Measurements from ENCODE around the gene CPVL. TPM values are rescaled to one million over a fixed set of nuclear protein-coding genes. Genes with fewer than 3 reads are reported as not detected.

Gene CPVL
- total RNA-seq, 1 experiment from 2014 or later, result 72.3 TPM

DNA sequence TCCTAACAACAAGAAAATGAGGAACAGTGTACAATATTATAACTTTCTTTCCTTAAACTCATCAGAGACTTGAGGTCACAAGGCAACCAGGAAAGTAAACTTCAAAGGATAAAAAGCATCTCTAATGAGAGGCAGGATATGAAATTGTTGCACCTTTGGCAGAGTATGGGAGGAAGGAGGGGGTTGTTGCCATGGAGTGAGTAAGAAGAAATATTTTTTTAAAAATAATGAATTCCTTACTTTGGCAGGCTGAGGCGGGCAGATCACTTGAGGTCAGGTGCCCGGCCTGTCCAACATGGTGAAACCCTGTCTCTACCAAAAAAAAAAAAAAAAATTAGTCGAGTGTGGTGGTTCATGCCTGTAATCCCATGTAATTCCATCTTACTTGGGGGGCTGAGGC is 27.1 kb upstream of the CPVL start:
- TF ChIP-seq EZH2 (IDR thresholded peaks at IDR 0.05; ENCODE audit: borderline replicate concordance, low read depth, low read length, poor library complexity, severe bottlenecking), result no peak
- TF ChIP-seq, protein P1, sequence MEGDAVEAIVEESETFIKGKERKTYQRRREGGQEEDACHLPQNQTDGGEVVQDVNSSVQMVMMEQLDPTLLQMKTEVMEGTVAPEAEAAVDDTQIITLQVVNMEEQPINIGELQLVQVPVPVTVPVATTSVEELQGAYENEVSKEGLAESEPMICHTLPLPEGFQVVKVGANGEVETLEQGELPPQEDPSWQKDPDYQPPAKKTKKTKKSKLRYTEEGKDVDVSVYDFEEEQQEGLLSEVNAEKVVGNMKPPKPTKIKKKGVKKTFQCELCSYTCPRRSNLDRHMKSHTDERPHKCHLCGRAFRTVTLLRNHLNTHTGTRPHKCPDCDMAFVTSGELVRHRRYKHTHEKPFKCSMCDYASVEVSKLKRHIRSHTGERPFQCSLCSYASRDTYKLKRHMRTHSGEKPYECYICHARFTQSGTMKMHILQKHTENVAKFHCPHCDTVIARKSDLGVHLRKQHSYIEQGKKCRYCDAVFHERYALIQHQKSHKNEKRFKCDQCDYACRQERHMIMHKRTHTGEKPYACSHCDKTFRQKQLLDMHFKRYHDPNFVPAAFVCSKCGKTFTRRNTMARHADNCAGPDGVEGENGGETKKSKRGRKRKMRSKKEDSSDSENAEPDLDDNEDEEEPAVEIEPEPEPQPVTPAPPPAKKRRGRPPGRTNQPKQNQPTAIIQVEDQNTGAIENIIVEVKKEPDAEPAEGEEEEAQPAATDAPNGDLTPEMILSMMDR (conservative IDR thresholded peaks at IDR 0.05; ENCODE audit: low read depth, low read length), result no peak
- ChIA-PET CTCF (no interaction called here), POLR2A (ENCODE audit: low non-redundant PET) (interaction anchor here (0.8 kb wide), 1 partner anchor 24 kb away, joined by 14 read pairs; no protein-coding TSS in a partner anchor)
- no peaks in the 10 kb centered on the region for H3K36me3 ChIP-seq (ENCODE audit: insufficient read depth, low read length, poor library complexity, severe bottlenecking)
- H3K9me3 ChIP-seq (ENCODE audit: low read depth, low read length, poor library complexity, severe bottlenecking), result no peaks in the 10 kb centered on the region
- DNase-seq (ENCODE audit: low spot score), result no peak
- H3K27ac ChIP-seq (ENCODE audit: low read depth, low read length, poor library complexity, severe bottlenecking), result no peak overlapping the region
- H3K4me1 ChIP-seq (ENCODE audit: insufficient read depth, low read length, poor library complexity, severe bottlenecking), result peaks cover 9% of the 10 kb centered on the region
- intact Hi-C loops (cut with micrococcal nuclease; ENCODE audit: unreplicated experiment), result no loop called here
- no peaks in the 10 kb centered on the region for H3K27me3 ChIP-seq (replicated peaks; ENCODE audit: insufficient read depth, low read depth, low read length, poor library complexity)
- BruUV-seq (replicated peaks), result no TSS peak
- H3K4me3 ChIP-seq (ENCODE audit: low read depth, low read length, poor library complexity, severe bottlenecking), result no peak overlapping the region

GRCh38 chr7:29170781-29171180 is 24.4 kb upstream of the CPVL start:
- H3K27me3 ChIP-seq (replicated peaks; ENCODE audit: insufficient read depth, low read depth, low read length, poor library complexity), result no peaks in the 10 kb centered on the region
- no TSS peak for BruUV-seq (replicated peaks)
- H3K27ac ChIP-seq (ENCODE audit: low read depth, low read length, poor library complexity, severe bottlenecking), result no peak overlapping the region
- ChIA-PET POLR2A (ENCODE audit: low non-redundant PET) (no interaction called here), CTCF (no interaction called here)
- TF ChIP-seq, protein P1 (conservative IDR thresholded peaks at IDR 0.05; ENCODE audit: low read depth, low read length), result no peak
- TF ChIP-seq EZH2 (IDR thresholded peaks at IDR 0.05; ENCODE audit: borderline replicate concordance, low read depth, low read length, poor library complexity, severe bottlenecking), result no peak
- peaks cover 5% of the 10 kb centered on the region for H3K9me3 ChIP-seq (ENCODE audit: low read depth, low read length, poor library complexity, severe bottlenecking)
- peak; percentile 55 for DNase-seq (ENCODE audit: low spot score)
- no peaks in the 10 kb centered on the region for H3K36me3 ChIP-seq (ENCODE audit: insufficient read depth, low read length, poor library complexity, severe bottlenecking)
- no peak overlapping the region for H3K4me3 ChIP-seq (ENCODE audit: low read depth, low read length, poor library complexity, severe bottlenecking)
- intact Hi-C loops (cut with micrococcal nuclease; ENCODE audit: unreplicated experiment), result no loop called here
- H3K4me1 ChIP-seq (ENCODE audit: insufficient read depth, low read length, poor library complexity, severe bottlenecking), result peaks cover 4% of the 10 kb centered on the region

GRCh38 chr7:29167721-29168120 is 21.4 kb upstream of the CPVL start:
- Histone ChIP-seq H3K27ac (ENCODE audit: low read depth, low read length, poor library complexity, severe bottlenecking) (no peak overlapping the region), H3K36me3 (ENCODE audit: insufficient read depth, low read length, poor library complexity, severe bottlenecking) (no peaks in the 10 kb centered on the region), H3K4me1 (ENCODE audit: insufficient read depth, low read length, poor library complexity, severe bottlenecking) (peaks cover 4% of the 10 kb centered on the region), H3K9me3 (ENCODE audit: low read depth, low read length, poor library complexity, severe bottlenecking) (peaks cover 15% of the 10 kb centered on the region), H3K27me3 (replicated peaks; ENCODE audit: insufficient read depth, low read depth, low read length, poor library complexity) (no peaks in the 10 kb centered on the region), H3K4me3 (ENCODE audit: low read depth, low read length, poor library complexity, severe bottlenecking) (no peak overlapping the region)
- ChIA-PET POLR2A (ENCODE audit: low non-redundant PET) (no interaction called here), CTCF (no interaction called here)
- no TSS peak for BruUV-seq (replicated peaks)
- intact Hi-C loops (cut with micrococcal nuclease; ENCODE audit: unreplicated experiment), result no loop called here
- TF ChIP-seq EZH2 (IDR thresholded peaks at IDR 0.05; ENCODE audit: borderline replicate concordance, low read depth, low read length, poor library complexity, severe bottlenecking), result no peak
- TF ChIP-seq, protein P1 (conservative IDR thresholded peaks at IDR 0.05; ENCODE audit: low read depth, low read length), result no peak
- DNase-seq (ENCODE audit: low spot score), result no peak
